Adrenal gland (tissue), 12 donors: ENCODE measurements around the gene TNNI3. TPM values are rescaled to one million over a fixed set of nuclear protein-coding genes. Genes with fewer than 3 reads are reported as not detected.

Source experiments
- DNase-seq, 7 donors: peaks; one replicate each; pipeline ENCODE4 v3.0.0-alpha.2; 2019 to 2020
- H3K27ac ChIP-seq, 5 donors: fragments of 200-600 bp; sonication (generic) in 4 of 5; 1 replicate in 3 of 5; 2 replicates in 2 of 5; pipeline versions ENCODE4 v1.5.1 to v1.8.0; 2016 to 2020; ENCODE audit warnings: mild to moderate bottlenecking in 1 of 5
- H3K27me3 ChIP-seq: fragments of 200-600 bp; 2 replicates; pipeline ENCODE4 v1.8.0; 2021
- H3K36me3 ChIP-seq, 2 donors: fragments of 200-600 bp; replicated peaks in 1 of 2; 1 replicate in 1 of 2; 2 replicates in 1 of 2; pipeline versions ENCODE4 v1.5.1 to v1.8.0; 2018 to 2022
- H3K4me1 ChIP-seq, 2 donors: fragments of 200-600 bp; replicated peaks in 1 of 2; 1 replicate in 1 of 2; 2 replicates in 1 of 2; pipeline versions ENCODE4 v1.5.1 to v1.8.0; 2018 to 2021
- H3K4me3 ChIP-seq, 4 donors: fragments of 200-600 bp; sonication (generic) in 3 of 4; one replicate each; pipeline ENCODE4 v1.5.1; 2016 to 2018
- H3K9me3 ChIP-seq, 3 donors: fragments of 200-600 bp; sonication (generic) in 1 of 3; replicated peaks in 1 of 3; 1 replicate in 2 of 3; 2 replicates in 1 of 3; pipeline versions ENCODE4 v1.5.1 to v1.8.0; 2016 to 2021
- CTCF ChIP-seq, 6 experiments: fragments of 450-650 bp in 4 of 6; fragments of 200-600 bp in 2 of 6; sonication (generic) in 1 of 6; IDR thresholded peaks; 1 replicate in 5 of 6; 2 replicates in 1 of 6; pipeline versions ENCODE4 v1.5.1 to v1.8.0; 2016 to 2021; ENCODE audit warnings: antibody characterized with exemption in 6 of 6, mild to moderate bottlenecking in 2 of 6, moderate library complexity in 1 of 6
- POLR2A ChIP-seq, 2 donors: fragments of 450-650 bp; IDR thresholded peaks; one replicate each; pipeline ENCODE4 v1.6.1; 2017; ENCODE audit warnings: antibody characterized with exemption in 2 of 2, mild to moderate bottlenecking in 2 of 2, moderate library complexity in 1 of 2
- WGBS, 4 donors: extraction: QIAGEN DNeasy Blood & Tissue Kit in 2 of 4; methylation state at CpG; one replicate each; pipeline versions ENCODE4 v1.1.5 to v1.1.7; 2013 to 2017; 5-methylcytosine and 5-hydroxymethylcytosine counted together
- intact Hi-C, 2 donors: fragments of 100-400 bp; cut with DNase I; formaldehyde crosslinking; loops; one replicate each; pipeline versions ENCODE4 v1.14.1 to v1.15.0; 2022 to 2023
- polyA plus RNA-seq, 3 donors: library from polyadenylated mRNA; stranded (reverse); fragments of 200-250 nt in 2 of 3; fragments of 350-450 nt in 1 of 3; fragmentation: Illumina TruSeq in 1 of 3; extraction: RNeasy Lipid Tissue Mini Kit (QIAGEN cat#74804) in 1 of 3; gene quantifications; one replicate each; pipeline ENCODE4 v1.2.3, GENCODE V29; 2013 to 2014
- total RNA-seq, 9 donors: library from RNA; depleted of rRNA in 4 of 9; stranded (reverse); fragments of >200 nt in 4 of 9; fragments of 120-200 nt in 1 of 9; fragmentation: NEBNext Ultra II Directional in 1 of 9; extraction: Animal tissue kit (Norgen Biotek cat#: 25700) in 1 of 9; gene quantifications; one replicate each; pipeline versions ENCODE4 v1.1.0 to v1.2.4, GENCODE V29; 2013 to 2023
- donor health status: healthy with polysubstance abuse.
- donor health status: Bipolar disorder and iron deficiency.
- donor health status: DM: yes; HTN: yes; CAD: no.
- donor health status: DM: no; HTN: no; CAD: no.
- donor health status: DM: no; HTN: no; CAD: no.
- donor health status: DM: yes; HTN: yes; CAD: no.

Gene TNNI3
- total and polyA plus RNA-seq, 12 donors = 0.51 to 461 (median 22.4) TPM; not detected in 6

- intact Hi-C loops = no loop called here
- no peaks in the 10 kb centered on the region for H3K9me3 ChIP-seq
- H3K27ac ChIP-seq = peak within 1 kb of the TSS; percentile 53 to 96 (median 73)
- H3K36me3 ChIP-seq = peaks cover 0 to 6% of the 10 kb centered on the region in 2 donors
- peaks cover 15 to 38% of the 10 kb centered on the region in 2 donors for H3K4me1 ChIP-seq
- no peaks in the 10 kb centered on the region for H3K27me3 ChIP-seq
- WGBS, 4 donors = 0 to 1% (median 0%) methylated on average over 13 to 81 of the region's 97 CpGs
- DNase-seq = peak in 5 of 7 donors; percentile 23 to 64 (median 53)
- H3K4me3 ChIP-seq = peak within 1 kb of the TSS; percentile 74 to 79 (median 76)
- TF ChIP-seq CTCF (IDR thresholded peaks at IDR 0.05) (no peak), POLR2A (IDR thresholded peaks at IDR 0.05) (peak in 1 of 2 donors; percentile 45)
Measured at GRCh38 chr19:55116859-55117662, 40.5 kb downstream of the TNNI3 start, which contains the start of gene PPP1R12C. PPP1R12C (minus strand) TSS chr19:55117637; CDS start chr19:55117543, 94 bp downstream.

- DNase-seq = peak; percentile 49 to 87 (median 70)
- peaks cover 0 to 6% of the 10 kb centered on the region in 2 donors for H3K36me3 ChIP-seq
- no peaks in the 10 kb centered on the region for H3K27me3 ChIP-seq
- peaks cover 15 to 38% of the 10 kb centered on the region in 2 donors for H3K4me1 ChIP-seq
- TF ChIP-seq POLR2A (IDR thresholded peaks at IDR 0.05) (no peak), CTCF (IDR thresholded peaks at IDR 0.05) (no peak)
- 0 to 2% (median 1%) methylated on average over 25 of the region's 25 CpGs for WGBS, 4 donors
- intact Hi-C loops = no loop called here
- H3K9me3 ChIP-seq = no peaks in the 10 kb centered on the region
- H3K27ac ChIP-seq = peak overlapping the region in 4 of 5 donors; percentile 13 to 96 (median 60)
- peak overlapping the region; percentile 74 to 79 (median 76) for H3K4me3 ChIP-seq
Measured at GRCh38 chr19:55116232-55116858, 41.2 kb downstream of the TNNI3 start.

GRCh38 chr19:55115446-55116065, 42.0 kb downstream of the TNNI3 start:
- intact Hi-C loops = no loop called here
- TF ChIP-seq CTCF (IDR thresholded peaks at IDR 0.05) (no peak), POLR2A (IDR thresholded peaks at IDR 0.05) (no peak)
- DNase-seq = no peak
- H3K27ac ChIP-seq = peak overlapping the region in 1 of 5 donors; percentile 73
- H3K27me3 ChIP-seq = no peaks in the 10 kb centered on the region
- WGBS, 4 donors = 61 to 73% (median 66%) methylated on average over 10 to 13 of the region's 13 CpGs
- peak overlapping the region in 1 of 4 donors; percentile 76 for H3K4me3 ChIP-seq
- peaks cover 15 to 38% of the 10 kb centered on the region in 2 donors for H3K4me1 ChIP-seq
- H3K36me3 ChIP-seq = peaks cover 0 to 6% of the 10 kb centered on the region in 2 donors
- H3K9me3 ChIP-seq = no peaks in the 10 kb centered on the region
